DOHH2 (cell line): ENCODE measurements around the gene CD200.

ENCODE experiments used
- EZH2phosphoT487 ChIP-seq: fragments of 200-600 bp; sonication (generic); IDR thresholded peaks from 2 replicates; pipeline ENCODE4 v1.6.1; 2017; ENCODE audit warnings: borderline replicate concordance, mild to moderate bottlenecking, antibody characterized with exemption, low read length, moderate library complexity, mixed read lengths
- TF ChIP-seq, protein P1 (sequence below): fragments of 200-600 bp; sonication (generic); IDR thresholded peaks from one replicate; pipeline ENCODE4 v1.5.1; 2014; ENCODE audit warnings: antibody characterized with exemption, mild to moderate bottlenecking, low read depth, low read length; ENCODE audit not compliant: poor library complexity, severe bottlenecking

DNA sequence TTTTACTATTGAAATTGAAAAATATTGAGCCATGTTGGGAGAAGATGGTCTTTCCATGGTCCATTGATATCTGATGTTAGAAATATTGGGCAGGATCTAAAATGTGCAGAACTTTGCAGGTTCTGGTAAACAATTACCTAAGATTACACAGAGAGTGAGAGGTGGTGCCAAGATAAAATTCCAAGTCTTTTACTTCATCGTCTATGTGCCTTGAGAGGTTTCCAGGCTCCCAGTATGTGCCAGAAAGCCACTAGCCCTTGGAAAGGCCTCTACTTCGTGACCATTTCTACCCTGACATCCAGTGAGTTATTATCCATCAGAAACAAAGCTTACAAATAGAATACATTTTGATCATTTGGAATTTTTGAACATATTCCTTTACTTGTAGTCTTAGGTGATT is 27.6 kb downstream of the CD200 start:
- TF ChIP-seq, protein P1, sequence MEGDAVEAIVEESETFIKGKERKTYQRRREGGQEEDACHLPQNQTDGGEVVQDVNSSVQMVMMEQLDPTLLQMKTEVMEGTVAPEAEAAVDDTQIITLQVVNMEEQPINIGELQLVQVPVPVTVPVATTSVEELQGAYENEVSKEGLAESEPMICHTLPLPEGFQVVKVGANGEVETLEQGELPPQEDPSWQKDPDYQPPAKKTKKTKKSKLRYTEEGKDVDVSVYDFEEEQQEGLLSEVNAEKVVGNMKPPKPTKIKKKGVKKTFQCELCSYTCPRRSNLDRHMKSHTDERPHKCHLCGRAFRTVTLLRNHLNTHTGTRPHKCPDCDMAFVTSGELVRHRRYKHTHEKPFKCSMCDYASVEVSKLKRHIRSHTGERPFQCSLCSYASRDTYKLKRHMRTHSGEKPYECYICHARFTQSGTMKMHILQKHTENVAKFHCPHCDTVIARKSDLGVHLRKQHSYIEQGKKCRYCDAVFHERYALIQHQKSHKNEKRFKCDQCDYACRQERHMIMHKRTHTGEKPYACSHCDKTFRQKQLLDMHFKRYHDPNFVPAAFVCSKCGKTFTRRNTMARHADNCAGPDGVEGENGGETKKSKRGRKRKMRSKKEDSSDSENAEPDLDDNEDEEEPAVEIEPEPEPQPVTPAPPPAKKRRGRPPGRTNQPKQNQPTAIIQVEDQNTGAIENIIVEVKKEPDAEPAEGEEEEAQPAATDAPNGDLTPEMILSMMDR: no peak
- TF ChIP-seq EZH2phosphoT487: no peak
